Measurements from ENCODE around the gene CINP.

CINP gene

GRCh38 chr14:102362545-102363181 is at the start of gene CINP, which contains the start of gene TECPR2:
TSS of gene CINP (minus strand) at chr14:102362890. CDS start at chr14:102362851, 39 bp downstream.
TSS of gene TECPR2 (plus strand) at chr14:102362941. CDS start at chr14:102376722, 13,781 bp downstream.
- peak; percentile 88 for DNase-seq

- no peak for DNase-seq
Observed at GRCh38 chr14:102408724-102409123, 46.0 kb upstream of the CINP start.

GRCh38 chr14:102407258-102407657 is 44.6 kb upstream of the CINP start:
- no peak for DNase-seq

GRCh38 chr14:102403028-102403427 is 40.3 kb upstream of the CINP start:
- no peak for DNase-seq

- DNase-seq, result no peak
Observed at GRCh38 chr14:102396521-102396920, 33.8 kb upstream of the CINP start.

- no peak for DNase-seq
Observed at GRCh38 chr14:102394717-102395375, 32.2 kb upstream of the CINP start.

GRCh38 chr14:102392506-102392905 is 29.8 kb upstream of the CINP start:
- peak; percentile 25 for DNase-seq

- no peak for DNase-seq
Observed at GRCh38 chr14:102390064-102390855, 27.6 kb upstream of the CINP start.

GRCh38 chr14:102389246-102389645 is 26.6 kb upstream of the CINP start:
- DNase-seq, result no peak

GRCh38 chr14:102387086-102387485 is 24.4 kb upstream of the CINP start:
- no peak for DNase-seq

- no peak for DNase-seq
Observed at GRCh38 chr14:102378830-102379229, 16.1 kb upstream of the CINP start.

- DNase-seq, result no peak
Observed at GRCh38 chr14:102377696-102378095, 15.0 kb upstream of the CINP start.

- no peak for DNase-seq
Observed at GRCh38 chr14:102375119-102375518, 12.4 kb upstream of the CINP start.

GRCh38 chr14:102374264-102374663 is 11.6 kb upstream of the CINP start:
- no peak for DNase-seq

- no peak for DNase-seq
Observed at GRCh38 chr14:102373110-102373509, 10.4 kb upstream of the CINP start.

- no peak for DNase-seq
Observed at GRCh38 chr14:102371361-102371760, 8.7 kb upstream of the CINP start.

- no peak for DNase-seq
Observed at GRCh38 chr14:102370305-102370809, 7.7 kb upstream of the CINP start.

- DNase-seq, result no peak
Observed at GRCh38 chr14:102363182-102363943, 673 bp upstream of the CINP start.

GRCh38 chr14:102362084-102362483 is 606 bp downstream of the CINP start:
- no peak for DNase-seq

- no peak for DNase-seq
Observed at GRCh38 chr14:102360388-102360787, 2.3 kb downstream of the CINP start.

- no peak for DNase-seq
Observed at GRCh38 chr14:102359341-102359740, 3.3 kb downstream of the CINP start.

GRCh38 chr14:102356280-102356679 is 6.4 kb downstream of the CINP start:
- no peak for DNase-seq

- no peak for DNase-seq
Observed at GRCh38 chr14:102353126-102353619, 9.5 kb downstream of the CINP start.
